ENCODE results near the gene SMO. TPM values are rescaled to one million over a fixed set of nuclear protein-coding genes. Genes with fewer than 3 reads are reported as not detected.

SMO gene
- total RNA-seq, 2 donors from 2014 or later = 75.5 to 76.2 TPM

- H3K9me3 ChIP-seq (ENCODE audit: control insufficient read depth, low read length) = no peaks in the 10 kb centered on the region
- Mint-ChIP-seq H3K9me3 (no peaks in the 10 kb centered on the region), H3K27me3 (ENCODE audit: insufficient read depth) (no peaks in the 10 kb centered on the region), H3K27ac (no peak overlapping the region), H3K36me3 (ENCODE audit: low read depth) (peaks cover 3% of the 10 kb centered on the region), H3K4me3 (no peak overlapping the region), H3K4me1 (no peaks in the 10 kb centered on the region)
- H3K9ac ChIP-seq (ENCODE audit: extremely low read depth, low read length, poor library complexity, severe bottlenecking) = no peak overlapping the region
- no peak for TF ChIP-seq CTCF (conservative IDR thresholded peaks at IDR 0.05)
- no peaks in the 10 kb centered on the region for H3K4me1 ChIP-seq (ENCODE audit: control insufficient read depth, insufficient read depth, low read length)
- 97 to 100% methylated on average over 1 to 3 of the region's 3 CpGs for WGBS, 2 experiments (ENCODE audit: insufficient coverage in 1 of 2, insufficient read length in 1 of 2)
- no peaks in the 10 kb centered on the region for H3K27me3 ChIP-seq (ENCODE audit: control insufficient read depth, insufficient read depth, low read length, poor library complexity, severe bottlenecking)
- no peaks in the 10 kb centered on the region for H3K36me3 ChIP-seq (ENCODE audit: control insufficient read depth, insufficient read depth, low read length)
- H3K27ac ChIP-seq (ENCODE audit: low read depth, low read length) = peak overlapping the region; percentile 83
- no peak overlapping the region for H3K4me3 ChIP-seq (ENCODE audit: low read length)
- DNase-seq = no peak
These were observed 28.9 kb upstream of the SMO start for GRCh38 chr7:129159539-129159938.

- Mint-ChIP-seq H3K36me3 (ENCODE audit: low read depth) (peaks cover 7% of the 10 kb centered on the region), H3K27me3 (ENCODE audit: insufficient read depth) (no peaks in the 10 kb centered on the region), H3K9me3 (no peaks in the 10 kb centered on the region), H3K4me3 (no peak overlapping the region), H3K4me1 (no peaks in the 10 kb centered on the region), H3K27ac (no peak overlapping the region)
- peak; percentile 68 for DNase-seq
- Histone ChIP-seq H3K4me1 (ENCODE audit: control insufficient read depth, insufficient read depth, low read length) (no peaks in the 10 kb centered on the region), H3K9ac (ENCODE audit: extremely low read depth, low read length, poor library complexity, severe bottlenecking) (no peak overlapping the region), H3K9me3 (ENCODE audit: control insufficient read depth, low read length) (no peaks in the 10 kb centered on the region), H3K27ac (ENCODE audit: low read depth, low read length) (peak overlapping the region; percentile 83), H3K4me3 (ENCODE audit: low read length) (no peak overlapping the region), H3K27me3 (ENCODE audit: control insufficient read depth, insufficient read depth, low read length, poor library complexity, severe bottlenecking) (no peaks in the 10 kb centered on the region), H3K36me3 (ENCODE audit: control insufficient read depth, insufficient read depth, low read length) (peaks cover 4% of the 10 kb centered on the region)
- no peak for TF ChIP-seq CTCF (conservative IDR thresholded peaks at IDR 0.05)
- 88 to 94% methylated on average over 2 of the region's 3 CpGs for WGBS, 2 experiments (ENCODE audit: insufficient coverage in 1 of 2, insufficient read length in 1 of 2)
These were observed 28.1 kb upstream of the SMO start for GRCh38 chr7:129160161-129160905.

GRCh38 chr7:129161524-129162225 lies 26.8 kb upstream of the SMO start:
- Mint-ChIP-seq H3K9me3 (no peaks in the 10 kb centered on the region), H3K27ac (no peak overlapping the region), H3K4me3 (no peak overlapping the region), H3K4me1 (no peaks in the 10 kb centered on the region), H3K36me3 (ENCODE audit: low read depth) (peaks cover 12% of the 10 kb centered on the region), H3K27me3 (ENCODE audit: insufficient read depth) (no peaks in the 10 kb centered on the region)
- Histone ChIP-seq H3K27me3 (ENCODE audit: control insufficient read depth, insufficient read depth, low read length, poor library complexity, severe bottlenecking) (no peaks in the 10 kb centered on the region), H3K4me1 (ENCODE audit: control insufficient read depth, insufficient read depth, low read length) (no peaks in the 10 kb centered on the region), H3K36me3 (ENCODE audit: control insufficient read depth, insufficient read depth, low read length) (peaks cover 6% of the 10 kb centered on the region), H3K4me3 (ENCODE audit: low read length) (no peak overlapping the region), H3K9me3 (ENCODE audit: control insufficient read depth, low read length) (no peaks in the 10 kb centered on the region), H3K27ac (ENCODE audit: low read depth, low read length) (no peak overlapping the region), H3K9ac (ENCODE audit: extremely low read depth, low read length, poor library complexity, severe bottlenecking) (no peak overlapping the region)
- no peak for DNase-seq
- 91 to 97% methylated on average over 3 to 5 of the region's 5 CpGs for WGBS, 2 experiments (ENCODE audit: insufficient coverage in 1 of 2, insufficient read length in 1 of 2)
- TF ChIP-seq CTCF (conservative IDR thresholded peaks at IDR 0.05) = no peak

All from endodermal cell (in vitro differentiated cells).